Ishikawa (cell line): ENCODE measurements around the gene ALDH1A2.

ENCODE experiments used
- CEBPB ChIP-seq: IDR thresholded peaks from 2 replicates; pipeline ENCODE4 v1.6.1; 2012
- CREB1 ChIP-seq: IDR thresholded peaks from 2 replicates; pipeline ENCODE4 v1.6.1; 2012; ENCODE audit warnings: low read depth
- EGR1 ChIP-seq: IDR thresholded peaks from 2 replicates; pipeline ENCODE4 v1.6.1; 2012
- EP300 ChIP-seq: IDR thresholded peaks from 2 replicates; pipeline ENCODE4 v1.6.1; 2012; ENCODE audit warnings: borderline replicate concordance
- FOXM1 ChIP-seq: IDR thresholded peaks from 2 replicates; pipeline ENCODE4 v1.6.1; 2012; ENCODE audit warnings: low read depth, borderline replicate concordance
- MAX ChIP-seq: IDR thresholded peaks from 2 replicates; pipeline ENCODE4 v1.6.1; 2012
- NFIC ChIP-seq: IDR thresholded peaks from 2 replicates; pipeline ENCODE4 v1.6.1; 2012
- RAD21 ChIP-seq: IDR thresholded peaks from 2 replicates; pipeline ENCODE4 v1.6.1; 2012; ENCODE audit warnings: low read depth
- TAF1 ChIP-seq: IDR thresholded peaks from 2 replicates; pipeline ENCODE4 v1.6.1; 2012; ENCODE audit warnings: low read depth, mild to moderate bottlenecking
- TCF12 ChIP-seq: IDR thresholded peaks from 2 replicates; pipeline ENCODE4 v1.6.1; 2012; ENCODE audit warnings: low read depth
- TEAD4 ChIP-seq: IDR thresholded peaks from 2 replicates; pipeline ENCODE4 v1.6.1; 2012
- YY1 ChIP-seq: IDR thresholded peaks from 2 replicates; pipeline ENCODE4 v1.6.1; 2012; ENCODE audit warnings: low read depth
- ZBTB7A ChIP-seq: IDR thresholded peaks from 2 replicates; pipeline ENCODE4 v1.6.1; 2012; ENCODE audit warnings: low read depth
- TF ChIP-seq, protein P1 (sequence below): IDR thresholded peaks from 2 replicates; pipeline ENCODE4 v1.6.1; 2012; ENCODE audit warnings: low read depth, mild to moderate bottlenecking
- TF ChIP-seq, protein P2 (sequence below): IDR thresholded peaks from 2 replicates; pipeline ENCODE4 v1.6.1; 2012

ALDH1A2 gene

DNA sequence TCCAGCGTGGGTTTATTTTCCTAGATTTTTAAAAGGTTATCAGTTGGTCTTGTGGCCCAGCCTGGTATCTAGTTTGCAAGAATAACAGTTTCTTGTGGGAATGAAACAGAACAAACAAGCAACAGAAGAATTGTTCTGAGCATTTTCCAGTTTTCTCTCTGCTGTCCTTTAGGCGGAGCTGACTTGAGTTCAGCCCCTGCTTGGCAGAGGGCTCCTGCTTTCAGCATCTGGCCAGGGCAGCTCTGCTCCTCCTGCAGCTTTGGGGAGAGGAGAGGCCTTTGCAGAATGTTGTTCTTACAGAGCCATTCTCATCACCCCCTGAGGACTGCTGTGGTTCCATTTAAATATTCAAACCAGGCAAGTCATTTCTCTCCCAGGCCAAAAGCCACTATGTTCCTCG is 117.7 kb downstream of the ALDH1A2 start:
- no peak for TF ChIP-seq RAD21
- TF ChIP-seq, protein P1, sequence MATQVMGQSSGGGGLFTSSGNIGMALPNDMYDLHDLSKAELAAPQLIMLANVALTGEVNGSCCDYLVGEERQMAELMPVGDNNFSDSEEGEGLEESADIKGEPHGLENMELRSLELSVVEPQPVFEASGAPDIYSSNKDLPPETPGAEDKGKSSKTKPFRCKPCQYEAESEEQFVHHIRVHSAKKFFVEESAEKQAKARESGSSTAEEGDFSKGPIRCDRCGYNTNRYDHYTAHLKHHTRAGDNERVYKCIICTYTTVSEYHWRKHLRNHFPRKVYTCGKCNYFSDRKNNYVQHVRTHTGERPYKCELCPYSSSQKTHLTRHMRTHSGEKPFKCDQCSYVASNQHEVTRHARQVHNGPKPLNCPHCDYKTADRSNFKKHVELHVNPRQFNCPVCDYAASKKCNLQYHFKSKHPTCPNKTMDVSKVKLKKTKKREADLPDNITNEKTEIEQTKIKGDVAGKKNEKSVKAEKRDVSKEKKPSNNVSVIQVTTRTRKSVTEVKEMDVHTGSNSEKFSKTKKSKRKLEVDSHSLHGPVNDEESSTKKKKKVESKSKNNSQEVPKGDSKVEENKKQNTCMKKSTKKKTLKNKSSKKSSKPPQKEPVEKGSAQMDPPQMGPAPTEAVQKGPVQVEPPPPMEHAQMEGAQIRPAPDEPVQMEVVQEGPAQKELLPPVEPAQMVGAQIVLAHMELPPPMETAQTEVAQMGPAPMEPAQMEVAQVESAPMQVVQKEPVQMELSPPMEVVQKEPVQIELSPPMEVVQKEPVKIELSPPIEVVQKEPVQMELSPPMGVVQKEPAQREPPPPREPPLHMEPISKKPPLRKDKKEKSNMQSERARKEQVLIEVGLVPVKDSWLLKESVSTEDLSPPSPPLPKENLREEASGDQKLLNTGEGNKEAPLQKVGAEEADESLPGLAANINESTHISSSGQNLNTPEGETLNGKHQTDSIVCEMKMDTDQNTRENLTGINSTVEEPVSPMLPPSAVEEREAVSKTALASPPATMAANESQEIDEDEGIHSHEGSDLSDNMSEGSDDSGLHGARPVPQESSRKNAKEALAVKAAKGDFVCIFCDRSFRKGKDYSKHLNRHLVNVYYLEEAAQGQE = no peak
- TF ChIP-seq YY1 = no peak
- no peak for TF ChIP-seq CREB1
- no peak for TF ChIP-seq TAF1
- TF ChIP-seq NFIC = no peak
- no peak for TF ChIP-seq EGR1
- no peak for TF ChIP-seq TCF12
- no peak for TF ChIP-seq EP300
- TF ChIP-seq FOXM1 = no peak
- TF ChIP-seq CEBPB = no peak
- TF ChIP-seq ZBTB7A = no peak

- TF ChIP-seq CREB1 = no peak
- TF ChIP-seq YY1 = no peak
- TF ChIP-seq CEBPB = no peak
- no peak for TF ChIP-seq NFIC
- TF ChIP-seq MAX = no peak
- no peak for TF ChIP-seq EP300
- no peak for TF ChIP-seq TEAD4
- no peak for TF ChIP-seq TCF12
- TF ChIP-seq, protein P2, sequence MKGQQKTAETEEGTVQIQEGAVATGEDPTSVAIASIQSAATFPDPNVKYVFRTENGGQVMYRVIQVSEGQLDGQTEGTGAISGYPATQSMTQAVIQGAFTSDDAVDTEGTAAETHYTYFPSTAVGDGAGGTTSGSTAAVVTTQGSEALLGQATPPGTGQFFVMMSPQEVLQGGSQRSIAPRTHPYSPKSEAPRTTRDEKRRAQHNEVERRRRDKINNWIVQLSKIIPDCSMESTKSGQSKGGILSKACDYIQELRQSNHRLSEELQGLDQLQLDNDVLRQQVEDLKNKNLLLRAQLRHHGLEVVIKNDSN = no peak
- TF ChIP-seq RAD21 = no peak
Measured at GRCh38 chr15:57947282-57947681, 118.2 kb downstream of the ALDH1A2 start.

GRCh38 chr15:57946491-57947048 is 118.9 kb downstream of the ALDH1A2 start:
- no peak for TF ChIP-seq MAX
- no peak for TF ChIP-seq EP300
- no peak for TF ChIP-seq TCF12
- TF ChIP-seq NFIC = no peak
- TF ChIP-seq CEBPB = no peak
- TF ChIP-seq ZBTB7A = no peak
- TF ChIP-seq TAF1 = no peak
- no peak for TF ChIP-seq EGR1
- no peak for TF ChIP-seq RAD21
- no peak for TF ChIP-seq CREB1
- no peak for TF ChIP-seq TEAD4
- no peak for TF ChIP-seq YY1

DNA sequence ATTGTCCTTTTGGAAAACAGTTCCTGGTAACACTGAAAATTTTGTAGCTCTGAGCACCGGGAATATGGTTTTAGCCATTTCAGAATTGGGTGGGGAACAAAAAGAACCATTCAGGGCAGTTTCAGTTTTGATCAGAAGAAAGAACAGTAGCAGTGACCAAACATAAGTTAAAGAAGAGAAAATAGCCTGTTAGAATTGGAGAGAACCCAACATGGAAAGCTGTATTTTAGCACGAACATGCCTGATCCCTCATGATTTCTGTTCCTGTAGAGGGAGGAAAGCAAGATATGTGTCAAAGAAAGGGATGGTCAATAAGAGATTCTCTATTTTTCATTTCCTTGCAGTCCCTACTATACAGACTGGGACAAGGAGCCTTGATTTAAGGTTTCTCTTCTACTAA is 119.9 kb downstream of the ALDH1A2 start:
- no peak for TF ChIP-seq TEAD4
- TF ChIP-seq, protein P1 = no peak

GRCh38 chr15:57943754-57944420 is 121.6 kb downstream of the ALDH1A2 start:
- TF ChIP-seq TAF1 (no peak), YY1 (no peak), TCF12 (no peak), CEBPB (no peak), CREB1 (no peak), MAX (no peak), ZBTB7A (no peak)
- TF ChIP-seq, protein P2 = no peak
- TF ChIP-seq, protein P1 = no peak
